Measurements from ENCODE around the gene GPR180.

GRCh38 chr13:94588541-94588940 lies 13.1 kb upstream of the GPR180 start:
- TF ChIP-seq EZH2 (IDR thresholded peaks at IDR 0.05), result no peak
- TF ChIP-seq POLR2AphosphoS5 (IDR thresholded peaks at IDR 0.05; ENCODE audit: borderline replicate concordance, low read depth, low read length), result no peak
- TF ChIP-seq FOXP2 (optimal IDR thresholded peaks at IDR 0.05; ENCODE audit: control extremely low read depth, extremely low read length, insufficient read depth), result no peak
